Bronchial epithelial cell (primary cell): ENCODE results near the gene TMEM270. TPM values are rescaled to one million over a fixed set of nuclear protein-coding genes. Genes with fewer than 3 reads are reported as not detected.

Source experiments
- DNase-seq: peaks from one replicate; pipeline ENCODE4 v3.0.0-alpha.2; 2010; ENCODE audit warnings: low read depth
- FAIRE-seq: peaks from 2 replicates; lab custom pipeline; 2011; peaks lifted over from hg19 to GRCh38; lab: Jason Lieb, UNC
- H3K27me3 ChIP-seq: 2 replicates; pipeline ENCODE4 v1.5.1; 2011; ENCODE audit warnings: low read length; ENCODE audit not compliant: control insufficient read depth, insufficient read depth
- H3K36me3 ChIP-seq: 2 replicates; pipeline ENCODE4 v1.5.1; 2011; ENCODE audit warnings: low read length; ENCODE audit not compliant: control insufficient read depth, insufficient read depth
- H3K4me3 ChIP-seq: 2 replicates; pipeline ENCODE4 v1.5.1; 2011; ENCODE audit warnings: mild to moderate bottlenecking, low read depth, low read length, control low read depth
- CTCF ChIP-seq: IDR thresholded peaks from 2 replicates; pipeline ENCODE4 v1.5.1; 2011; ENCODE audit warnings: mild to moderate bottlenecking, moderate library complexity, low read length, control low read depth, inconsistent platforms; ENCODE audit not compliant: insufficient read depth, severe bottlenecking
- total RNA-seq: library from RNA; depleted of rRNA; stranded (reverse); fragments of >200 nt; gene quantifications from 2 replicates; pipeline ENCODE4 v1.2.1, GENCODE V29; 2014

TMEM270 gene
- total RNA-seq, 1 donor from 2014 or later: not detected

- Histone ChIP-seq H3K36me3 (no peaks in the 10 kb centered on the region), H3K4me3 (no peak overlapping the region), H3K27me3 (no peaks in the 10 kb centered on the region)
- TF ChIP-seq CTCF: no peak
- FAIRE-seq (no peak), DNase-seq (peak; percentile 78)
Measured at GRCh38 chr7:73828107-73828803, 32.7 kb upstream of the TMEM270 start.

- DNase-seq: no peak
- no peak overlapping the region for H3K4me3 ChIP-seq
- FAIRE-seq: no peak
- H3K27me3 ChIP-seq: no peaks in the 10 kb centered on the region
- no peak for TF ChIP-seq CTCF
- H3K36me3 ChIP-seq: no peaks in the 10 kb centered on the region
Measured at GRCh38 chr7:73828972-73829371, 32.0 kb upstream of the TMEM270 start.

- Histone ChIP-seq H3K27me3 (no peaks in the 10 kb centered on the region), H3K4me3 (no peak overlapping the region), H3K36me3 (no peaks in the 10 kb centered on the region)
- TF ChIP-seq CTCF: no peak
- FAIRE-seq (no peak), DNase-seq (no peak)
Measured at GRCh38 chr7:73829505-73829904, 31.5 kb upstream of the TMEM270 start.

GRCh38 chr7:73829921-73830680 lies 30.9 kb upstream of the TMEM270 start:
- H3K4me3 ChIP-seq: no peak overlapping the region
- FAIRE-seq: no peak
- no peak for TF ChIP-seq CTCF
- no peaks in the 10 kb centered on the region for H3K36me3 ChIP-seq
- DNase-seq: no peak
- H3K27me3 ChIP-seq: no peaks in the 10 kb centered on the region

- FAIRE-seq: no peak
- no peak for TF ChIP-seq CTCF
- peak; percentile 64 for DNase-seq
- Histone ChIP-seq H3K4me3 (peak within 1 kb of the TSS; percentile 46), H3K36me3 (no peaks in the 10 kb centered on the region), H3K27me3 (no peaks in the 10 kb centered on the region)
Measured at GRCh38 chr7:73830681-73831583, 30.0 kb upstream of the TMEM270 start, which contains the start of gene CLDN4. CLDN4 (plus strand) TSS chr7:73830996; CDS start chr7:73831202, 206 bp downstream.
